Neuronal stem cell (in vitro differentiated cells): ENCODE data around the gene ADSS1.

Experiments used
- DNase-seq: peaks from one replicate; pipeline ENCODE4 v3.0.0-alpha.2; 2013; ENCODE audit warnings: low spot score
- H2AFZ ChIP-seq: one replicate; pipeline ENCODE4 v1.6.1; 2013; ENCODE audit warnings: mild to moderate bottlenecking, low read length, inconsistent platforms
- H2AK5ac ChIP-seq: 2 replicates; pipeline ENCODE4 v1.6.1; 2013; ENCODE audit warnings: low read depth, mild to moderate bottlenecking, inconsistent platforms, low read length, moderate library complexity, mixed read lengths
- H2BK120ac ChIP-seq: 2 replicates; pipeline ENCODE4 v1.6.1; 2013; ENCODE audit warnings: low read depth, mild to moderate bottlenecking, inconsistent platforms, low read length, moderate library complexity, mixed read lengths
- H2BK12ac ChIP-seq: one replicate; pipeline ENCODE4 v1.6.1; 2013; ENCODE audit warnings: low read length, inconsistent platforms
- H2BK15ac ChIP-seq: 2 replicates; pipeline ENCODE4 v1.6.1; 2013; ENCODE audit warnings: mild to moderate bottlenecking, low read length, inconsistent platforms, mixed read lengths
- H2BK5ac ChIP-seq: one replicate; pipeline ENCODE4 v1.6.1; 2013; ENCODE audit warnings: inconsistent platforms, mild to moderate bottlenecking, low read length, moderate library complexity
- H3K14ac ChIP-seq: one replicate; pipeline ENCODE4 v1.6.1; 2013; ENCODE audit warnings: low read length, inconsistent platforms
- H3K18ac ChIP-seq: 2 replicates; pipeline ENCODE4 v1.6.1; 2013; ENCODE audit warnings: low read length, inconsistent platforms
- H3K23ac ChIP-seq: 2 replicates; pipeline ENCODE4 v1.6.1; 2013; ENCODE audit warnings: low read depth, mild to moderate bottlenecking, mixed read lengths, low read length, inconsistent platforms; ENCODE audit not compliant: poor library complexity
- H3K27ac ChIP-seq: replicated peaks from 3 replicates; pipeline ENCODE4 v1.5.1; 2013; ENCODE audit warnings: low read length, inconsistent platforms
- H3K27me3 ChIP-seq, 3 experiments: 2 replicates each; pipeline ENCODE4 v1.6.1; 2013; ENCODE audit warnings: low read length in 3 of 3, mild to moderate bottlenecking in 2 of 3, inconsistent platforms in 1 of 3, low read depth in 1 of 3, mixed read lengths in 1 of 3, moderate library complexity in 1 of 3; ENCODE audit not compliant: control insufficient read depth in 3 of 3, insufficient read depth in 3 of 3
- H3K36me3 ChIP-seq, 2 donors: replicated peaks in 1 of 2; 2 replicates each; pipeline ENCODE4 v1.6.1; 2013; ENCODE audit warnings: low read length in 2 of 2; ENCODE audit not compliant: control insufficient read depth in 2 of 2, insufficient read depth in 2 of 2
- H3K4ac ChIP-seq: 2 replicates; pipeline ENCODE4 v1.6.1; 2013; ENCODE audit warnings: inconsistent platforms, mild to moderate bottlenecking, low read length, moderate library complexity
- H3K4me1 ChIP-seq, 2 donors: 1 replicate in 1 of 2; 2 replicates in 1 of 2; pipeline ENCODE4 v1.6.1; 2013; ENCODE audit warnings: low read length in 2 of 2, low read depth in 1 of 2; ENCODE audit not compliant: control insufficient read depth in 2 of 2, insufficient read depth in 1 of 2
- H3K4me2 ChIP-seq: one replicate; pipeline ENCODE4 v1.6.1; 2013; ENCODE audit warnings: mild to moderate bottlenecking, low read length, inconsistent platforms; ENCODE audit not compliant: insufficient read depth, poor library complexity, severe bottlenecking
- H3K4me3 ChIP-seq, 2 donors: 2 replicates each; pipeline ENCODE4 v1.5.1; 2013; ENCODE audit warnings: low read length in 2 of 2, mild to moderate bottlenecking in 2 of 2, inconsistent platforms in 1 of 2, moderate library complexity in 1 of 2
- H3K79me1 ChIP-seq: one replicate; pipeline ENCODE4 v1.6.1; 2013; ENCODE audit warnings: low read depth, mild to moderate bottlenecking, inconsistent platforms, low read length, moderate library complexity
- H3K9ac ChIP-seq: one replicate; pipeline ENCODE4 v1.6.1; 2013; ENCODE audit warnings: mild to moderate bottlenecking, low read depth, low read length, inconsistent platforms; ENCODE audit not compliant: poor library complexity
- H3K9me3 ChIP-seq, 2 donors: replicated peaks in 1 of 2; 2 replicates each; pipeline versions ENCODE3 to v1.6.1; 2013; ENCODE audit warnings: low read length in 2 of 2, mild to moderate bottlenecking in 2 of 2, inconsistent platforms in 1 of 2, low read depth in 1 of 2, mixed read lengths in 1 of 2, moderate library complexity in 1 of 2; ENCODE audit not compliant: control insufficient read depth in 2 of 2, insufficient read depth in 1 of 2
- H4K8ac ChIP-seq: one replicate; pipeline ENCODE4 v1.6.1; 2013; ENCODE audit warnings: low read depth, mild to moderate bottlenecking, inconsistent platforms, low read length, moderate library complexity
- H4K91ac ChIP-seq: one replicate; pipeline ENCODE4 v1.6.1; 2013; ENCODE audit warnings: low read length, low read depth, mild to moderate bottlenecking, inconsistent platforms; ENCODE audit not compliant: poor library complexity
- WGBS, 2 donors: extraction: QIAGEN DNeasy Blood & Tissue Kit; methylation state at CpG; one replicate each; pipeline ENCODE4 v1.1.7; 2013; ENCODE audit warnings: missing lambda C conversion rate in 2 of 2, mixed read lengths in 1 of 2; ENCODE audit not compliant: insufficient read length in 2 of 2, insufficient replicate concordance in 1 of 2; ENCODE audit errors: extremely low coverage in 2 of 2; 5-methylcytosine and 5-hydroxymethylcytosine counted together

ADSS1 gene

GRCh38 chr14:104734051-104734587, 10.1 kb downstream of the ADSS1 start:
- peak overlapping the region; percentile 72 for H4K91ac ChIP-seq
- no CpG with 5 or more reads among the region's 6 CpGs for WGBS, 2 donors
- H3K23ac ChIP-seq: peak overlapping the region; percentile 85
- peak overlapping the region; percentile 38 for H2BK15ac ChIP-seq
- no peaks in the 10 kb centered on the region for H3K27me3 ChIP-seq
- no peak overlapping the region for H3K9ac ChIP-seq
- peak overlapping the region; percentile 64 for H3K18ac ChIP-seq
- peak overlapping the region; percentile 66 for H2BK5ac ChIP-seq
- H3K4me1 ChIP-seq: peaks cover 9 to 12% of the 10 kb centered on the region in 2 donors
- H3K4ac ChIP-seq: peak overlapping the region; percentile 53
- no peak for DNase-seq
- no peaks in the 10 kb centered on the region for H3K36me3 ChIP-seq
- no peak overlapping the region for H4K8ac ChIP-seq
- peaks cover 0 to 3% of the 10 kb centered on the region in 2 donors for H3K9me3 ChIP-seq
- peak overlapping the region; percentile 71 for H3K14ac ChIP-seq
- no peak overlapping the region for H3K4me3 ChIP-seq
- H3K4me2 ChIP-seq: no peak overlapping the region
- H2BK12ac ChIP-seq: no peak overlapping the region
- peaks cover 2% of the 10 kb centered on the region for H3K79me1 ChIP-seq
- H2AFZ ChIP-seq: no peak overlapping the region
- peak overlapping the region; percentile 72 for H2BK120ac ChIP-seq
- H2AK5ac ChIP-seq: no peak overlapping the region
- H3K27ac ChIP-seq: no peak overlapping the region

- DNase-seq: no peak
- H3K4ac ChIP-seq: peak overlapping the region; percentile 76
- WGBS, 2 donors: no CpG with 5 or more reads among the region's 9 CpGs
- peak overlapping the region; percentile 71 for H3K14ac ChIP-seq
- H2BK120ac ChIP-seq: no peak overlapping the region
- H2AK5ac ChIP-seq: no peak overlapping the region
- no peak overlapping the region for H4K91ac ChIP-seq
- peaks cover 9 to 12% of the 10 kb centered on the region in 2 donors for H3K4me1 ChIP-seq
- no peaks in the 10 kb centered on the region for H3K27me3 ChIP-seq
- H4K8ac ChIP-seq: no peak overlapping the region
- H3K9me3 ChIP-seq: peaks cover 0 to 3% of the 10 kb centered on the region in 2 donors
- peak overlapping the region; percentile 58 for H2BK12ac ChIP-seq
- no peak overlapping the region for H3K4me3 ChIP-seq
- peak overlapping the region; percentile 87 for H3K18ac ChIP-seq
- H3K27ac ChIP-seq: no peak overlapping the region
- peaks cover 2% of the 10 kb centered on the region for H3K79me1 ChIP-seq
- no peaks in the 10 kb centered on the region for H3K36me3 ChIP-seq
- H3K4me2 ChIP-seq: no peak overlapping the region
- peak overlapping the region; percentile 49 for H2BK15ac ChIP-seq
- no peak overlapping the region for H2BK5ac ChIP-seq
- peak overlapping the region; percentile 2 for H3K23ac ChIP-seq
- H3K9ac ChIP-seq: peak overlapping the region; percentile 70
- H2AFZ ChIP-seq: no peak overlapping the region
Observed at GRCh38 chr14:104734601-104734990, 10.6 kb downstream of the ADSS1 start.

- Histone ChIP-seq H2BK15ac (peak overlapping the region; percentile 49), H4K8ac (peak overlapping the region; percentile 83), H3K4me3 (no peak overlapping the region), H3K23ac (peak overlapping the region; percentile 2), H3K9ac (peak overlapping the region; percentile 64), H3K4ac (peak overlapping the region; percentile 76), H3K27ac (no peak overlapping the region), H2BK120ac (no peak overlapping the region), H3K18ac (peak overlapping the region; percentile 87), H3K4me1 (peaks cover 9 to 12% of the 10 kb centered on the region in 2 donors), H3K14ac (peak overlapping the region; percentile 71), H3K27me3 (no peaks in the 10 kb centered on the region), H2BK12ac (peak overlapping the region; percentile 58), H3K4me2 (no peak overlapping the region), H2BK5ac (no peak overlapping the region), H3K9me3 (peaks cover 0 to 5% of the 10 kb centered on the region in 2 donors), H2AK5ac (peak overlapping the region; percentile 5), H2AFZ (no peak overlapping the region), H4K91ac (no peak overlapping the region), H3K79me1 (no peaks in the 10 kb centered on the region), H3K36me3 (peaks cover under 1 to 3% of the 10 kb centered on the region in 2 donors)
- WGBS, 2 donors: no CpG with 5 or more reads among the region's 31 CpGs
- DNase-seq: no peak
Observed at GRCh38 chr14:104734991-104735779, 11.2 kb downstream of the ADSS1 start.
